GM12801 (cell line): ENCODE data around the gene GJB3.

Experiments
- CTCF ChIP-seq: IDR thresholded peaks from one replicate; pipeline ENCODE4 v1.5.1; 2011; ENCODE audit warnings: control low read depth; ENCODE audit not compliant: insufficient read length; ENCODE audit errors: extremely low read depth

Gene GJB3

GRCh38 chr1:34806396-34806795 lies 25.4 kb downstream of the GJB3 start:
- no peak for TF ChIP-seq CTCF

- TF ChIP-seq CTCF, result no peak
Observed at GRCh38 chr1:34808051-34808810, 27.2 kb downstream of the GJB3 start.

DNA sequence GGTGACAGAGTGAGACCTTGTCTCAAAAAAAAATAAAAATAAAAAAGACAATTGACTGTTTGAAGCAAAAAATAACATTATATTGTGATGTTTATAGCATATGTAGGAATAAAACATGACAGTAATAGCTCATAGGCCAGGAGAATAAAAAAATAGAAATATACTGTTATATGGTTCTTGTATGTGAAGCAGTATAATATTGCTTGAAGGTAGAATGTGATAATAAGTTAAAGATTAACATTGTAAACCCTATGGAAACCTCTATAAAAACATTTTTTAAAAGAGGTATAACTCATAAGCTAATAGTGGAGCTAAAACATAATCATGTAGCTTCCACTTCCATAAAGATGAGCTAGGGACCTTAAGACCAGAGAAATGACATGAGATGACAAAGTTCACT lies 35.3 kb downstream of the GJB3 start:
- no peak for TF ChIP-seq CTCF

GRCh38 chr1:34816778-34817177 lies 35.8 kb downstream of the GJB3 start:
- TF ChIP-seq CTCF, result no peak

- no peak for TF ChIP-seq CTCF
Observed at GRCh38 chr1:34822202-34822601, 41.2 kb downstream of the GJB3 start.

- no peak for TF ChIP-seq CTCF
Observed at GRCh38 chr1:34824817-34825454, 43.9 kb downstream of the GJB3 start.

DNA sequence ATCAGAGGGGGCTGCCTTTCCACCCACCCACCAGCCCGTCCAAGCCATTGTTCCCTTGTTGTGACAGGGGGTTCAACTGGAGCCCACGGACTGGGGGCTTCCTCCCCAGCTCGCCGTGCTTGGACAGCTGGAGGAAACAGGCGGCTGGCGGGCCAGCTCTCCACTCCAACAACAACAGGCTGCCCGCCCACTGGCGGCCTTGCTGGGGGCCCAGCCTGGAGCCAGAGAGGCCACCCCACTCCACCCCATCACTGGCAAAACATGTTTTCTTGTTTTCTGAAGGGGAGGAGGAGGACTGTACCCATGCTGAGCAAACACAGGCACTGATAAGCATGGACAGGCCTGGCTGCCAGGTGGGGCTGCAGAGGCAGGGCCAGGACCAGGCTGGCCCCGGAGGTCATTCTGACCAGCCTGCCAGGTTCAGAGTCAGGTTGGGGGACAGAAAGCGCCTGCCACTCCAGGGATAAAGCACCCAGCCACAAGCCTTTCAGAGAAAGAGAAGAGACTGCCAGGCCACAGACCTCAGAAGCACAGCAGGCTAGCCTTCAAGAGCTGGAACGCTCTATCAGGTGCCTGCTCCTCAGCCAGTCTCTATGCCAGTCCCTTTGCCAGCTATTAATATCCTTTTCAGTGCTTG lies 44.6 kb downstream of the GJB3 start:
- no peak for TF ChIP-seq CTCF
